Measurements from ENCODE around the gene TTC33.

Gene TTC33

DNA sequence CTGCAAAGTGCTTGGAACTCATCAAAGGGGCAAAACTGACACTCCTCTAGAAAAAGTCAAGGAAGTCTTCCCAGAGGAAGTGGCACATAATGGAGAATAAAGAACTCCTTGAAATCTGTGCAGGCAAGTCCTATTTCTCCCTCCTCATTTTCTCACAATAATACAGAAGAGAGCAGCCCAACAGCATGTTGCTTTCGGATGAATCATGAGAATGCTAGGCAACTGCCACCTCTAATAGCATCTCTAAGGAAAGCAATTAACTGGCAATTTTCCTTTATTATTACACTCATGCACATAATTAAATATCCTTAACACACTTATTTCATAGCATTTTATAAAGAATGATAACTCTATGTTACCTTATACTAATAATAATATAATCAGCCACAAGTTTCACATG lies 198.3 kb downstream of the TTC33 start:
- no peak for DNase-seq

DNA sequence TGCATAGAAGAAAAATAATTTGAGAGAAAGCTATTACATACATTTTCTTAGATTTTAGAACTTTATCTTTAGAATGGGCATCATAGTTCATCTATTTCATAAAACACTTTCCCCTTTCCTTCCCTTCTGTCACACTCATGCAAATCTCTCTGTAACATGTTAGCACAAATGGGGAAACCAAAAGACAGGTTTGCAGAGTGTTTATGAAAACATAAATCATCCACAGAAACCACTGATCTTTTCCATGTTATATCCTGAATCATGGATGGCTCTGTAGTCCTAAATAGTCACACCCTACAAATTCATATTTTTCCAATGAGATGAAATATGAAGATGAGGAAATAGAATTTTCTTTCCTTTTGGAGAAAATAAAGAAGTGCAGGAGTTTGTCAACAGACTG lies 198.9 kb downstream of the TTC33 start:
- DNase-seq, result no peak

DNA sequence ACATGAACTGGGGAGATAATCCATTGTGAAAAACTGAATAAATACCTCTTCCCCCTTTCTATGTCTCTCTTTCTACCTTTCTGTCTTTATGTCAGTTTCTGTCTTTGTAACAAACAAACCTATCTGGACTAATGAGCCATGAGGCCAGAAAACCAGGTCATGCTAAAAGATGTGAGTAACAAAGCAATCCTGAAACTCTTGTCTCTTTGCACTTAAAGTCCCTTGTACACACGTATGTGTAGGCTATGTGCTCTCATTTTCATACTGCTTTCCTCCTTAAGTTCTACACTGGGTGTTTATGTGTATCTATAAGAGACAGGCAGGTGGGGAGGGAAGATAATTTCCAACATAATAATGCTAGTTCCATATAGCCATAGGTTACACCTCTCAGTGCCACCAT lies 199.9 kb downstream of the TTC33 start:
- DNase-seq, result no peak

DNA sequence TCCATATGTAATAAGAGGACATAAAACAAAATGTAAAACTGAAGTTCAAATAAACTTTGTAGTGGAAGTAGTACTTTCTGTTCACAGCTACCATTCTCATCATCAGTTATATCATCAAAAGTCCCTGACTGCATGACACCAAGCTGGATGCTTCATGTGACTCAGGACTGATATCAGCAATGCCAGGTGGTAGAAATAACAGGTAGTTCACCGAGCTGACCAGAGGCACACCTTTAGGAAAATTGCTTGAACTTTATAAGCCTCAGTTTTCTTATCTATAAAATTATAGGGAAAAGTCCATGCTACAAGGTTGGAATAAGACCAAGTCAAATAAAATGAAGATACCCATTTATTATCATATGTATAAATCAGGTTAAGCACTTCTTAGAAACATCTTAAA lies 200.9 kb downstream of the TTC33 start:
- DNase-seq, result no peak

DNA sequence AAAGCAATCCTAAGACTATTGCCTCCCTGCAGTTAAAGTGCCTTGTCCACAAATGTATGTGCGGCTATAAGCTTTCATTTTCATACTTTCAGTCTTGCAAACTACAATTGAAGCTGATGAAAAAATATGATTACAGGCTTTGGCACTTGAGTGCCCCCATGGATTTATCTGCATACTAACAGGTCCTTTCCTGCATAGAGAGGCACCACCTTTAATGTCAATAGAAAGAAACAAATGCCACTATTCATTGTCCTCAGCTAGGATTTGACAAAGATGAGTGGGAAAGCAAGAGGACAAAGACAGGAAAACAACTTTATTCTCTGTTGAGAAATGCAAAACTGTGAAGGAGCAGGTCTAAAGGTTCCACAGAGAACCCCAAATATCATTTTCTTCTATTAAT lies 201.7 kb downstream of the TTC33 start:
- no peak for DNase-seq

DNA sequence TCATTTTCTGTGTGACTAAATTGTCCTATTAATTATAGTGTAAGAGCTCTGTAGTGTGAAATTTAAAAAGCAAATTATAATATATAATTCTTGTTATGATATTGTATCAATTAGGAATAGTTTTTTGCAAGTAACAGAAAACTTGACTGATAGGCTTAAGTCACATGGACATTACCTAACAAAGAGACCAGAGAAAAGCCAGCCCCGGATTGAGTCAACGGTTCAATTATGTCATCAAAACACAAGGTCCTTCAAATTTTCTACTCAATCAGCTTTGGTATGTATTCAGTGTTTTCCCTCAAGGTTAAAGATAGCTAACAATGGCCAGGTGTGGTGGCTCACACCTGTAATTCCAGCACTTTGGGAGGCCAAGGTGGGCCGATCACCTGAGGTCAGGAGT lies 202.8 kb downstream of the TTC33 start:
- DNase-seq, result no peak

DNA sequence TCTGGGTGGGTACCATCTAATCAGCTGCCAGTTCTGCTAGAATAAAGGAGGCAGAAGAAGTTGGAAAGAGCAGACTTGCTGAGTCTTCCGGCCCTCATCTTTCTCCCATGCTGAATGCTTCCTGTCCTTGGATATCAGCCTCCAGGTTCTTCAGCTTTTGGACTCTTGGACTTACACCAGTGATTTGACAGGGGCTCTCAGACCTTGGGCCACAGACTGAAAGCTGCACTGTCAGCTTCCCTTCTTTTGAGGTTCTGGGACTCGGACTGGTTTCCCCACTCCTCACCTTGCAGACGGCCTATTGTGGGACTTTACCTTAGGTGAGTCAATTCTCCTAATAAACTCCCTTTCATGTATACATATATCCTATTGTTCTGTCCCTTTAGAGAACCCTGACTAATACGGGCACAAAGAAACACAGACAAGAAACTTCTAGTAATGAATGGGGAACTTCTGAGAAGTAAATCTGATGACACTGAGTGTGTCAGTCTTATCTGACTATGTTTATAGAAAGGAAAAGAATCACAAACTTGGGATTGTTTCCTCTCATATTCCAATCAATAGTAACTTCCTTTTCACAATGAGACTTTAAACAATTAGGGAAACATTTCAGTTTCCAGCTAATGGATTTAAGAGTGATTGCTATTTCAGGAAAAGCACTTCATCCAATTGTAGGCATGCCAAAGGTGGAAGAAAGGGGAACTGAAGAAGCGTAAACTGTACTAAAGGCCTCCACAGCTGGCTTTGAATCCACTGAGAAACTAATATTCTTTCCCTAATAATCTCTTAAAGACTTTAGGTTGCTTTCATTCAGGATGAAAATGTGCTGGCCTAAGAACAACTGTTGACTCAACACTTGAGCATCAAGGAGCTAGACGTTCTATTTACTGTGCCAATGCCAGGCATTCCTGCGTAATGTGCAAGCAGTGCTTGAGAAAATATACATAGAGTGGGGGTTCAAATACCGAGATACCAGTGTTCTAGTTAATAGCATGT lies 204.0 kb downstream of the TTC33 start:
- DNase-seq, result no peak

DNA sequence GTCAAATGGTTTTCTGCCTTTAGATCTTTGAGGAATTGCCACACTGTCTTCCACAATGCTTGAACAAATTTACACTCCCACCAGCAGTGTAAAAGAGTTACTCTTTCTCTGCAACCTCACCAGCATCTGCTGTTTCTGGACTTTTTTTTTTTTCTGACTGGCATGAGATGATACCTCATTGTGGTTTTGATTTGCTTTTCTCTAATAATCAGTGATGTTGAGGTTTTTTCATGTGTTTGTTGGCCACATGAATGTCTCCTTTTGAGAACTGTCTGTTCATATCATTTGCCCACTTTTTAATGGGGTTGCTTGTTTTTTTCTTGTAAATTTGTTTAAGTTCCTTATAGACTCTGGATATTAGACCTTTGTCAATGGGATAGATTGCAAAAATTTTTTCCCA lies 205.3 kb downstream of the TTC33 start:
- DNase-seq, result no peak

DNA sequence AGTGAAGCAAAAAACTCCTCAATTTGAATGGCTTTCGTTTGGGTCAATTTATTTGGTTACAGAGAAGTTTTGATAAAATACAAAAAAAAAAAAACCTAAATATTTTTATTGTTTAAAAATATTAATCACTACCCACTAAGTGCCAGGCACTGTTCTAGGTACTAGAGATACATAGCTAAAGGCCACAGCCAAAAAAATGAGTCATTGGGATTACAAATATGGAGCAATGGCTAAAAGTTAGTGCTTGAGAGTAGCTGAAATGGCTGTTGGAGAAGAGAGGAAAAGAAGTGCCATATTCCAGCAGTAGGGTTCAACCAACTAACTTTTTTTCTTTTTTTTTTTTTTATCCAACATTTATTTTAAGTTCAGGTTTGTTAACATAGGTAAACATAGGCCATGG lies 206.1 kb downstream of the TTC33 start:
- no peak for DNase-seq

DNA sequence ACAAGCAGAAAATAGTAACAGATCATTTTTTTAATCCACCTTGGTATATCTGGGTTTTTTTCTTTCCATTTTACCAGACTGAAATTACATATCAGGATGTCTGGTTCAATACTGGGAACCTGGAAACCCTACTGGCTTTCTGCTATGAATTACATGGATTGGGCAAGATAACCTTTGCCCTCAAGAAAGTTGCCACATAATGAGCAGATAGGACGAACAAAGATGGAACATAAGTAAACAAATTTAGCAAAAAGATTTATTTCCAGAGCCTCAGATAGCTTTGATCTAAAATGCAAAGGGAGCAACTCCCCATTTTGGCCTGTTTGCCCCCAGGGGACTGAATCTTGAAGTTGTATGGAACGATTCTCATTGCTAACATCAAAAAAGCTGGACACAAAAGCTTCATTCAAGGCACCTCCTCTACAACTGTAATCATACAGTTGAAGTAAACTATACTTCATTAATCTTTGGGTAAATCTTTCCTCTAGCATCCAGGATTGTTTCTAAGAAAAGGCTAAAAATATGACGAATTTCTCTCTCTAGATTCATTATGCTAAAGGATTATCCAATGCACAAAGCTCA lies 207.7 kb downstream of the TTC33 start:
- DNase-seq, result no peak

DNA sequence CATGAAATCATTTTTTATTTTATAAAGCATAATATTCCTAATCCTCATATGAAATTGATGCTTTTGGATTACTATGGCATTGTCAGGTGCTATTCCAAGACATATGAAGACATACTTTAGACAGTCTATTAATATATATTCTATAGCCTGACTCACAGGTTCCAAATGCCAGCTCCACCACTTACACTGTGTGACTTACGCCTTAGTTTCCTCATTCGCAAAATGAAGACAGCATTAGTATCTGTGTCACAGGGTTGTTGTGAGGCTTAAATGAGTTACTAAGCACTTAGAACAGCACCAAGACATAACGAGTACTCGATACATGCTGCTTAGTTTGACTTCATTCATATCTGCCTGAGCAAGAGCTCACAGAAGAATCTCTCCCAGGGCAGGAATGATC lies 208.2 kb downstream of the TTC33 start:
- DNase-seq, result no peak

DNA sequence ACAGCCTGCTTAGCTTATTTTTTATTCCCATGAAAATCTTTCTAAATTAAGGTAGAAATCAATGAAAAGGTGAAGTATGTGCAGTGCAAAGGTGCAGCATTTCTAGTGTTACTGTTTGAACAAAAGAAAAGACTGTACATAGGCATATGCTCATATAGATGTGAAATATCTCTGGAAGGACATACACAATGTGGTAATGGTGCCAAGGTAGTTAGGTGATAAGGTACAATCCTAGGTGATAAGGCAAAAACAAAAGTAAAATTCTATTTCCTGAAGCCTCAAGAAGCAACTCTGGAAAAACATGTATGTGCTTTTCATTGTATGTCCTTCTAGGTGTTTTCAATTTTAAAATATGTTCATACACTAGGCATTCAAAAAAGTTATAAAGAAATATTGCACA lies 215.5 kb downstream of the TTC33 start:
- no peak for DNase-seq

DNA sequence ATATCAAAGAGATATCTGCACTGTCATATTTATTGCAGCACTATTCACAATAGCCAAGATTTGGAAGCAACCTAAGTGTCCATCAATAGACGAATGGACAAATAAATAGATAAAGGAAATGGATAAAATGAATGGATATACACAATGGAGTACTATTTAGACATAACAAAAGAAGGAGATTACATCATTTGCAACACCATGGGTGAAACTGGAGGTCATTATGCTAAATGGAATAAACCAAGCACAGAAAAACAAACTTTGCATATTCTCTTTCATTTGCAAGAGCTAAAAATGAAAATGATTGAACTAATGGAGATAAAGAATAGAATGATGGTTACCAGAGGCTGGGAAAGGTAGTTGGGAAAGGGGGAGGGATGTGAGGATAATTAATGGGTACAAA lies 231.1 kb downstream of the TTC33 start:
- DNase-seq, result no peak

DNA sequence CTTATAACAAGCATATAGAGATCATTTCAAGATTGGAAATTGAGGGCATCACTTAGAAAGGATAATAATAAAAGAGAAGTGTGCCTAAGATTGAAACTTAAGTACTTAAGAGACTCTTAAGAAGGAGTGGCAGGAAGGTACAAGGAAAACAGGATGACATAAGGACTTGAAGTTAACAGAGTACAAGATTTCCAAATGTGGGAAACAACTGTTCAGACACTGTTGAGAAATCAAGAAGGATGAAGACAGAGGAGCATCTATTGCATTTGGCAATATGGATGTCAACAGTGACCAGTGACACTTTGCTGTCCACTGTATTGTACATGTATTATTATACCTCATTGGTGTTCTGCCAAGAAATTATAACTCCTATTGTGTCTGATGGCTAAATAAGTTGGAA lies 233.8 kb downstream of the TTC33 start:
- DNase-seq, result no peak

DNA sequence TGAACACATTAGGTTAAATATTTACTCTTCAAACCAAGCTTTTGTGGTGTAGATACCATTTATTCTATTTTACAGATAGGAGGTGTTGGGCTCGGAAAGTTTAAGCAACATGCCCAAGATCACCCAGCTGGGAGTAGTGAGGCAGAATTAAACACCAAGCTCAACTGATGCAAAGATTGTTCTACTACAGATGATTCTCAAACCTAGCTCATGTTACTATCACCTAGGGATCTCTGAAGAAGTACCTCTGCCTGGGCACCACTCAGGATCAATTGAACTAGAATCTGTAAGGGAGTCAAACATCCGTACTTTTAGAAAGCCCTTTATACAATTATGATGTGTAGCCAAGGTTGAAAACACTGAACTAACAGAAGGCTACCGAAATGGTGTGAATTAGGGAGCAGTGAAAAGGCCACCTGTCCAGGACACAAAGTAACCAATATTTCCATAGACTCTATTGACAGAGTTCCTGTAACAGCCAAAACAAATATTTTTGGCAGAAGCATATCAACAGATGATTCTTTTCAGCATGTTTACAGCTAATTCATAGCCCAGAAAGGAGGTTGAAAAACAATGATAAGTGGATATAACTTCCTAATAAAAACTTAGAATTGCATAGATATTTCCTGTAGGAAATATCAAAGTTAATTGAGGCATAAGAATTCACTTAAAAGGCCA lies 234.5 kb downstream of the TTC33 start:
- no peak for DNase-seq

DNA sequence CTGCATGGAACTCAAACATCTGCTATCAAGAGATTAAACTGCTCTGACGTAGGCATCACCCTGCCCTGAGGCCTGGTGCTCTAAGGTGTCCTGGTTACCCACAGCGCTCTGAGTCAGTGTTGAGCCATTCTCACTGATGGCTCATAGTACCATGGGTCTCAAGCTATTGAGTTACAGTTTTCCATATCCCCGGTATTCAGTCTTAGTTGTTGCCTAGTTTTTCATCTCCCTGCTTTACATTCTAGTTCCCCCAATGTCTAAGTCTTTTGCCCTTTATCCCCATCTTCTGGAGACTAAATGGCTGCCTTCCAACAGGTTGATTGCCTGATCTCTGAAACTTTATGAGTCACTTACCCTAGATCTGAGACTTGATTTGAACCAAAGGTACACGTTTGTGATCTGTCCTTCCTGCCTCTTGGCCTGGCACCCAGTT lies 237.3 kb downstream of the TTC33 start:
- DNase-seq, result no peak

DNA sequence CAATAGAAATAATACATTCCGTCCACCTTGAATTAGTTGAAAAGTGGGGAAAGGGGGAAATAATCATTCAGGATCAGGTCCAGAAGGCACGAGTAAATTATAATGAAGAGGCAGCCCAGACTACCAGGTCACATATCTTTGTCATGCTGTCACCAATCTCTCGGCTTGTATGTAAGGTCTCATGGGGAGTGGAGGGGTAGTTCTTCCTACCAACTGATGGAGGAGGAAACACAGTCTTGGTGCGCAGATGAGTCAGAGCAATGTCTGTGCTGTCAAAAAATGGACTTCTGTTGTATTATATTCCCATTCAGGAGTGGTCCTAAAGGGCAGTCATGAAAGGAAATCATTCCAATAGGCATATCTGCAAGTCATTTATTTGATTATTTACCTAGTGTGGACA lies 240.3 kb downstream of the TTC33 start:
- DNase-seq, result no peak

DNA sequence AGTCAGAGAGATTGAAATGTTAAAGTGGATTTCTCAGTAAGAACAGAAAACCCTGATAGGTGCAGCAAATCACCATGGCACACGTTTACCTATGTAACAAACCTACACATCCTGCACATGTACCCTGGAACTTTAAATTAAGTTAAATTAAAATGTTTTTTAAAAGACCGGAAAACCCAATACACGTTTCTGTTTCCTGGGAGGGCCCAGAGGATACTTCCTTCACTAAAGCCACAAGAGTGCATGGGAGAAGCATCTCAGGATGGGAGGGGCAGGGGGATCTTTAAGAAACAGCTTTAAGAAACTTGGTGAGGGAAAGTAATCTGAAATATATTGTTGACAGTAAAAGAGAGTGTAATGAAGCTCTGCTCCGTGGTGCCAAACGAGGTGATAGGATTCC lies 240.8 kb downstream of the TTC33 start:
- DNase-seq, result no peak

DNA sequence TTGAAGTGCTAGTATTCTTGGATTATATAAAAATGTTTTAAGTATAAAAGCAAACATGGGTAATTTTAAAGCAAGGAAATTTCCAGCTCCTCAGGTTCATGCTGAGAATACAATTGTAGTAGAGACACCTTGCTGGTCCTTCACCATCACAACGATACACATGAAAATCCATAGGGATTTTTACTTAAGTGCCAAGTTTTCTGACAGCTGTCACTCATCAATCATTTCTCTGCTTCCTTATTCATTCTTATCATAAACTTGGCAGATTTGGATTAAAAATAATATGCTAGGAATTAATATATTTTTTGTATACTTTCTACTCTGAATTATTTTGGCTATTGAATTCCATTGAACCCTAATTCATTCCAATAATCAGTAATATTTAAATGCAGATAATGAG lies 244.0 kb downstream of the TTC33 start:
- DNase-seq, result no peak

DNA sequence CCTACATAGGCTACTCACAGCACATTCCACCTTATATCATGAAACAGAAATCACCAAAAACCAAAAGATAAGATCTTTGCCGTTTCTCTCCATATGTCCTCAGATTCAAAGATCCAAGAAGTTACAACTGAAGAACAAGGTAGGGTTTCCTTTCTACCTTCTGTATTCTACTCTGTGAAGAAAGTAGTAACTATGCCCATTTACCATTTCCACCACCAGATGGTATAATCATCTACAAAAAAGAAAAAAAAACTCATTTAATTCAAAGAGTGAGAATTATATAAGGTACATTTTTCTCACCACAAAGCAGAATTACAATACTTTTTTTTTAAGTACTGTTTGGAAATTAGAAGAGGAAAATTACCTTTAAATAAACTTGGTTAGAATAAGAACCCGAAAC lies 248.7 kb downstream of the TTC33 start:
- DNase-seq, result no peak

DNA sequence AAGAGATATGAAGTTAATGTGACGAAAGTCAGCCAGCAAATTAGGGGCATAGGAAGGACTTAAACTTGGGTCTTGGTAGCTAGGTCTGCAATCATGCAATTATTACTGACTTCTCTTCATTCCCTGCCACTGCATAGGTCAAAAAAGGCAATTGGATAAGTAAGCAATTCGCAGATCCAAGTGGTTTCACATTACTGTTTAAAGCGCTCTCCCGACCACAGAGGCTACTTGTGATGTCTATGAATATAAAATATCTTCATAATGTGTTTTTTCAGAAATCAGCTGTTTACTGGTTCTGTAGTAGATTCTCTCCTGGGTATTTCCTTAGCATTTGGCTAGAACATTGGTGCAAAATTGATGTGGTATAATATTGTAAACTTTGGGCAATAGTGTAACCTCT lies 250.7 kb downstream of the TTC33 start:
- DNase-seq, result no peak

DNA sequence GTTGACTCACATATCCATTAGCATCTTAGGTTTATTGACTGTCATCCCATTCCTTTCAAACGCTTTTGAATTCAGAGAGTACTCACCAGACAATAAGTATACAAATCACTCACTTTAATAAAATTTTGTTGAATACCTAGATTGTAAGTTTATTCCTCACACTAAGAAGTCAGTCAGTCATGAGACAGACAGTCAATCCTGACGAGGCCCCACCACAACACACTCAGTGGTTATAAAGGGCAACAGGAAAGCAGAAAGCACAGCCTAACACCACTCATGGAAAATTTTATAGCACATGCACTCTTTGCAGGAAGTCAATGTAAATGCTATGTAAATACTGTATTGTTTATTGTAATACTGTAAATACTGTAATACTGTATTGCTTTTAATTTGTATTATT lies 252.3 kb downstream of the TTC33 start:
- DNase-seq, result no peak

DNA sequence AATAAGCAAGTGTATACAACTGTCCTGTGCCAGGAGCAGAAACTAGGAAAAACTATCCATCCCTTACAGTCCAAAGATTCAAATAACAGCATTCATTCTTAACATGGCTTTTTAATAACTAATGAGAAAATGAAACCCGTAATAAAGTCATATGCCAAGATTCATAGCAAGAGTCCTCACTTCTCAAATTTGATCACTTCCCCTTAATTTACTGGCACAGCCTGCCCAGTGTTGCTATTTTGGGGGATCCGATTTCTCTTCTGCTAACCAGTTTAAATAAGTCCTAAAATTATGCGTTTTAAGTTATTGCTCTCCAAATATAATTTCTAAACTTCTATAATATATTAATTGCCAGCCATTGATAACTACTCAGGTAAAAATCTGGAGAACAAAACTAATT lies 253.0 kb downstream of the TTC33 start:
- DNase-seq, result no peak
